Measurements from ENCODE around the gene CCDC69. TPM values are rescaled to one million over a fixed set of nuclear protein-coding genes. Genes with fewer than 3 reads are reported as not detected.
A peak's percentile ranks its signal among the peaks of the same experiment; 100 is the strongest.
"Not testable (repeated sequence)": the region's sequence is repeated elsewhere in the genome, so short reads cannot be mapped to it uniquely, and the experiment has no call there.

The CCDC69 gene, protein sequence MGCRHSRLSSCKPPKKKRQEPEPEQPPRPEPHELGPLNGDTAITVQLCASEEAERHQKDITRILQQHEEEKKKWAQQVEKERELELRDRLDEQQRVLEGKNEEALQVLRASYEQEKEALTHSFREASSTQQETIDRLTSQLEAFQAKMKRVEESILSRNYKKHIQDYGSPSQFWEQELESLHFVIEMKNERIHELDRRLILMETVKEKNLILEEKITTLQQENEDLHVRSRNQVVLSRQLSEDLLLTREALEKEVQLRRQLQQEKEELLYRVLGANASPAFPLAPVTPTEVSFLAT
- 10 to 100 TPM; 70.6 to 72.4 TPM for total RNA-seq
- long read RNA-seq, donor 1, transcript CCDC69-201 (9 exons, 3,451 nt): major isoform, 23 of 45 reads
- long read RNA-seq, donor 1, partial matches to known transcripts: 19 of 45 reads
- long read RNA-seq, donor 1, other reads (novel, unspliced or antisense): 3 of 45 reads
- long read RNA-seq, donor 2, transcript CCDC69-201 (9 exons, 3,451 nt): major isoform, 60 of 136 reads
- long read RNA-seq, donor 2, partial matches to known transcripts: 5 of 136 reads
- long read RNA-seq, donor 2, other reads (novel, unspliced or antisense): 68 of 136 reads

DNA sequence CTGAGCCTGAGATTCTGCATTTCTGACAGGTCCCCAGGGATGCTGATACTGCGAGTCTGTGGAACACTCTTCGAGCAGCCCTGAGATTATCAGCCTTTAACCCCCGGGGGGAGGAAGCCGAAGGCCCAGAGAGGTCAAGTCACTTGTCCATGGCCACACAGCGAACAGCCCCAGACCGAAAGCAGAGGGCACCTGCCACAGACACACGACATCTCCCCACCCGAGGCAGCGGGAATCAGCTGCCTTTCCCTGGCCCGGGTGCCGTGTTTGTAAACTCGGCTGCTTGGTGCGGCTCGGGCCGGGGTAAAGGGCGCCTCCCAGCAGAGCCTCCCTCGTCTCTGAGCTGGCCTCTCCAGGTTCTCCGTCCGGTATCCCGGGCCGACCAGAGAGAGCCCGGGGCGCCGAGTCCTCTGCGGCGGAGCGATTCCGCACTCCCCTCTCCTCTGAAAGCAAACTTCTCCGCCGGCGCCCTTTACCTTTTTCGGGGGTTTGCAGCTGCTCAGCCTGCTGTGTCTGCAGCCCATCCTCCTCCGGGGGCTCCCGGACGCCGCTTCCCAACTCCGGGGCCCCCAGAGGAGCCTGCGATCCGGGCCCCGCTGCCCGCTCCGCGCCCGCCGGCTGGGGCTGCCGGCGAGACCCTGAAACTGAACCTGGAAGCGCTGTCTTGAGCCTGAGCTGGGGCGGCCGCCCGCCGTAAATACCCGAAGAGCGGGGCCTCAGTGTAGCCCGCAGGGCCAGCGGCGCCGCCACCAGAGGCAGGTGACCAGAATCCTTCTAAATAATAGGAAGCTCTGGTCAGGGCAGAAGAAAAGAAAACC lies at the start of gene CCDC69:
CCDC69 (minus strand) TSS at position 646 of the 818 bp plus-strand sequence; CDS start at position 524, 122 bp downstream.
- peak; percentile 92 for DNase-seq (ENCODE audit: low spot score)
- intact Hi-C loops (cut with DNase I): loop anchor here in 1 of 2 donors (10.0 kb wide), 1 partner anchor 49 kb away; no protein-coding TSS in a partner anchor

DNA sequence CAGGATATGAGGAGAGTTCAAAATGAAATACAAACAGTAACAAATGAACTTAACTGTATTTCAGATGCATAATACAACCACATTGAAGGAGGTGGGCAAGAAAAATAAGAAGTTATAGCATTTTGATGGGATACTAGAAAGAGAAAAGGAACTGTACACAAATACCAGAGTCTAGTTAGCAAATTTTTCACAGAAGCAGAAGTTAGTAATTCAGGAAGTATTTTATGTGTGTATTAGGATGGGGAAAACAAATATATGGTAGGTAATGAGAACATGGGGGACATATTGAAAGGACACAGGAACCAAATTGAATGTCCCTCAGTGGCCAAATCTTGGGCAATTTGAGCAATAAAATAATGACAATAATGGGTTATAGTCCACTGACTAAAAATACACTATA lies 47.4 kb upstream of the CCDC69 start:
- DNase-seq (ENCODE audit: low spot score): no peak
- intact Hi-C loops (cut with DNase I): no loop called here

DNA sequence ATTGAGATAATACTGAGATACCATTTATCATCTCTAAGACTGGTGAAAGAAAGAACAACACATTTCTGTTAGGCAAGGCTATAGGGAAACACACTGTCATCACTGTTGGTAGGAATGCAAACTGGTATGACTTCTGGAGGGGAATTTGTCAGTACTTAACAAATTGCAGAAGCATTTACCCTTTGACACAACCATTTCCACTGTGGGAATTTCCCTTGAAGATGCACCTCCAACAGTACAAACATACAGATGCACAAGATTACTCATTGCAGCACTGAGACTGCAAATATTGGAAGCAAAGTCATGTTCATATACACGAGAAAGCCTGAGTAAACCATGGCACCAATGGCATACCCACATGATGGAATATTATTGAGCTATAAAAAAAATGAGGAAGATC lies 46.7 kb upstream of the CCDC69 start:
- intact Hi-C loops (cut with DNase I): no loop called here
- no peak for DNase-seq (ENCODE audit: low spot score)

DNA sequence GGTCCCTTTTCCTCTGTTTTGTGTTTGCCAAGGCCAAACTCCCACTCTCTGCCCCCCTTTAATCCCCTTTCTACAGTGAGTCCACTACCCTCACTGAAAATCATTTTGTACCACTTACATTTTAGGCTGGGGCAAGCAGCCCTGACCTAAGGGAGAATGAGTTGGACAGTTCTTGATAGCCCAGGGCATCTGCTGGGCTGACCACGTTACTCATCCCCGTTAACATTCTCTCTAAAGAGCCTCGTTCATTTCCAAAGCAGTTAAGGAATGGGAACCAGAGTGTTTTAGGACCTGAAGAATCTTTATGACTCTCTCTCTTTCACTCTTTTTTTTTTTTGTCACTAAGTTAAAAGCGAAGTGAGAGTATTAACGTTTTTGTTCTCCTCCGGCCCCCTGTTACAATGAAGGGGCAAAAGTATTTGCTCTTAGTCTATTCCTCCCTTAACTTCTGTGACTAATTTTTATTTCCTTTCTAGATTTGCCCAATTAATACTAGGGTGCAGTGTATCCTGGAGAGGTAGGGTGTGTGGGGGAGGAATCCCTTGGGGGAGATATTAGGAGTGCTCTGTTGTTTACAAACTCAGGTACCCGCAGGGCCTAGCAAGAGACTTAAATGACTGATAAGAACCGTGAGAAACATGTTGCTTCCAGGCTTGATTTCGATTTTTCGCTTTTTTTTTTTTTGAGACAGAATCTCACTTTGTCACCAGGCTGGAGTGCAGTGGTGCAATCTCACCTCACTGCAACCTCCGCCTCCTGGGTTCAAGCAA lies 43.8 kb upstream of the CCDC69 start:
- intact Hi-C loops (cut with DNase I): no loop called here

DNA sequence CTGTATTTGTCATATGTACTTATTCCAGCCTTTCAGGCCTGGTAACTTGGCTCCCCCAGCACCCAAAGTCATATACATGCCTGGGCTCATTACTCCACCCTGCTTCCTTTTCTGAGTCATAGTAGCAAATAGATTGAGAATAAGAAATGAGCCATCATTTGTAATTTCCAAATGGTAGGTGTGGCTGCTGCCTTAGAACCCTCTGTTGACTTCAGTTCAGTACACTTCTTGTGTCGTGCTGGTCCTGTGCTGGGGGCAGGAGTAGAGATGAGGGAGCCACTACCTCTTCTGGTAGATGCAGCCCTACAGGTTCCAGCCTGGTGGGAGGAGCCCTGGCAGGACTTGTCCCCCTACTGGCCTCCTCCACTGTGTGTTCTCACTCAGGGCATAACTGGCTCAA lies 40.2 kb upstream of the CCDC69 start:
- no peak for DNase-seq (ENCODE audit: low spot score)
- intact Hi-C loops (cut with DNase I): no loop called here

More for the DNA sequence above, 43.8 kb upstream of the CCDC69 start:
- no peak for DNase-seq (ENCODE audit: low spot score)

DNA sequence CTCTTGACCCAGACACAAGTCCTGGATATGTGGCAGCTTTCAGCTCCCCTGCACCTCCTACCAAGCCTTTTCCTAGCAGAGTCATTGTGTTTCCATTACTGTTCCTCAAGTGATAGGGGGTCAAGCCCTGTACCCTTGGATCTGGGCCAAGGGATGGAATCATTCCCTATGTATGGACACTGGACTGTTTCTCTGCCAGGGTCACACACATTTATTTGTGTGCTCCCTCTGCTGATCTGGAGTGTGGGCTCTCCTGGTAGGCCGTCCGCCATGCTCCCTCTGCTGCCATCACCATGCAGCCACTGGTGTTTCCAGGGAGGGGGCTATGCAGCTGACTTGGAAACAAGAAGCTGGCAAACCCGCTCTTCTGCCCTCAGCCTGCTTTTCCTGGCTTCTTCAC lies 38.6 kb upstream of the CCDC69 start:
- intact Hi-C loops (cut with DNase I): no loop called here
- DNase-seq (ENCODE audit: low spot score): no peak

DNA sequence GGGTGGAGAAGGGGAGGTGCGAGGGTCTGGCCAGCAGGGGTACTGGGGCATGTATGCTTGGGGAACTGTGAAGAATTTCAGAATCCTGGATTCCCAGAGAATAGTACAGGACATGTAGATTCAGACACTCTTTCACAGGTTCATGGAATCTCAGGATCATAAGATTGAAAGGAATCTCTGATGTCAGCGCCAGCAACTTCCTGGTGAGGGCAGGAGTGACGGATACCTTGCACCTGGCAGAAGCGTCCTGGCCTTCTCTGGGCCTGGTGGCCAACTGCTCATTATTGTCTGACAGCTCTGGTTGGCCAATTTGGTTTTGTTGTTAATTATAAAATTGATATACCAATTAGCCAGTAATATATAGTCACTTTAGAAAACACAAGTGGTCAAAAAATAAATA lies 36.0 kb upstream of the CCDC69 start:
- intact Hi-C loops (cut with DNase I): no loop called here
- no peak for DNase-seq (ENCODE audit: low spot score)

DNA sequence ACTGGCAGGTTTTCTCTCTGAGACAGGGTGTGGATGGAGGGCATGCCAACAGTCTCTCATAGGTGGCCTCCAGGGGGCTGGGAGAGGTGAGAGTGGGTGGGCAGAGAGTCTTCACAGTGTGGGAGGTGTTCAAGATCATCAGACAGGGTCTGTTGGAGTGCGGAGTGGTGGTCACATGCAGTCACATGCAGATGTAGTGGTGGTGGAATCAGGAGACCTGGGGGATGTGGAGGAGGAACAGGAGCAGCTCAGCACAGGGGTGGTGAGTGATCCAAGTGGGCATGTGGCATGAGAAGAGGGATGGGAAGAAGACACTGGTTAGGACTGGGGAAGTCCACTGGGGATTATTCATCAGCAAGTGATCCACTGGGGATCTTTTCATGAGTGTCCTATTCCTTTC lies 34.9 kb upstream of the CCDC69 start:
- intact Hi-C loops (cut with DNase I): no loop called here

DNA sequence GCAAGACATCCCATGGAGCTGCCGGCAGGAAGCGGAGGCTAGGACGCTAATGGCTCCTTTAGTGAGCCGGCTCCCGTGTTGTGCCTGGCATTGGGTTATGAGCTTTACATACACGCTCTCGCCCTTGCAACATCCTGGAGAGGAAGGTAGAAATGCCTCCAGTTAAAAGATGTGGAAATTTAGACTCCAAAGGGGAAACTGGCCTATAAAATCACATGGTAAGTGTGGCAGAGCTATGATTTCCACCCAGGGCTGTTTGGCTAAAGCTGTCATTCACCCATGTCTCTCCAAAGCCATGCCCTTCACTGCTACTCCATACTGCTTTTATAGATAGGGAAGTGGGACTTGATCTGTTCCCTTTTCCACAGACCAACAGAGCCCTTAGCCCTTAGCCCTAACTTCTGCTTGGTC lies 34.3 kb upstream of the CCDC69 start:
- DNase-seq (ENCODE audit: low spot score): peak; percentile 53
- intact Hi-C loops (cut with DNase I): no loop called here

More for the DNA sequence above, 34.9 kb upstream of the CCDC69 start:
- DNase-seq (ENCODE audit: low spot score): peak; percentile 53

DNA sequence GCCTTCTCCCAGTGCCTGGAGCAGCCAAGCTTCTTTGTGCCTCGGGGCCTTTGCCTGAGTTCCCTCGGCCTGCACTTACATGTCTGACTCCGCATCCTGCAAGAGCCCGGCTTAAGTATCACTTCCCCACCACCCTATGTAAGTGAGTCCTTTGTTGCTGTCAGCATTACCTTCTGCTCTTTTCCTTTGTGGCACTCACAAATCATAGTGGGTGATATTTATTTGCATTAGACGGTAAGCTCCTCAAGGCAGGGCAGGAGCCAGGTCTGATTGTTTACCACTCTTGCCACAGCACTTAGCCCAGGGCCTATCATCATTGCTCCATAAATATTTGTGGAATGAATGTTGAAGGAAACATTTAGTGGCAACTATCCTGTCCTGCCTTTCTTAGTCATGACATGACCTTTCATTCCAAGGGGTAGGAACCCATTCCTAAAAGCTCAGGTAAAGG lies 33.9 kb upstream of the CCDC69 start:
- DNase-seq (ENCODE audit: low spot score): peak; percentile 80
- intact Hi-C loops (cut with DNase I): no loop called here

DNA sequence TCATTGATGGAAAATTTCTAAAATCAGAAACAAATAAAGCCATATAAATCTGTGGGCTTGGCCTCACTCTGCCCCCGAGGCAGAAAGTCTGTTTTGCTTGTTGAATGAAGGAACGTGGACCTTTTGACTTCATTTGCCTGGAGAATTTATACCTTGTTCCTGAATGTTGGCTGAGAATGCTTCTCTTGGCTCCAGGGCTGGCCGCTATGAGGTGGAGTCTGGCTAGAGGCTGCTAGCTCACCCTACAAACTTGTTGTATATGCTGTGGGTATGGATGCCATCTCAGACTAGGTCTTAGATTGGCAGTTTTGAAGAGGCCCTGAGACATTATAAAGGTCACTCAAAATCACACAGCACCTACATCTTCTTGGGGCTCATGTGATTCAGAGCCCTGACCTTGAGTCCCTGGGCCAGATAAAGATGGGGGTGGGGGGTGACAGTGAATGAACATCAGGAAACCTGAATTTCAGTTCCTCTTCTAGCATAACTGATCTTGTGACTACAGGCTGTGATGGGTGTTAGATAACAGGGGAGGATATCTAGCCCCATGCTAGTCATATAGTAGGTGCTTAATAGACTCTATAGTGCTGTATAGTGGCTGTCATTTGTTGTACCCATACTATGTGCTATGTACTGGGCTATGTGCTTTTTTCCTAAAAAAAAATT lies 31.9 kb upstream of the CCDC69 start:
- peak; percentile 20 for DNase-seq (ENCODE audit: low spot score)
- intact Hi-C loops (cut with DNase I): no loop called here

DNA sequence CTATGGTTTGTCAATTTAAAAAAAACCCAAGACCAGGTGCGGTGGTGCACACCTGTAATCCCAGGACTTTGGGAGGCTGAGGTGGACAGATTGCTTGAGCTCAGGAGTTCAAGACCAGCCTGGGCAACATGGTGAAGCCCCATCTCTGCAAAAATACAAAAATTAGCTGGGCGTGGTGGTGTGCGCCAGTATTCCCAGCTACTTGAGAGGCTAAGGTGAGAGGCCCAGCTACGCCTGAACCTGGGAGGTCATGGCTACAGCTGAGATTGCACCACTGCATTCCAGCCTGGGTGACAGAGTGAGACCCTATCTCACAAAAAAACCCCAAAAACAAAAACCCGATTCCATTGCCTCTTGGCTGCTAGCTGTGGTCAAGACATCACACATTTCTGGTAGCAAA lies 31.1 kb upstream of the CCDC69 start:
- intact Hi-C loops (cut with DNase I): not testable (repeated sequence)
- DNase-seq (ENCODE audit: low spot score): peak; percentile 19

DNA sequence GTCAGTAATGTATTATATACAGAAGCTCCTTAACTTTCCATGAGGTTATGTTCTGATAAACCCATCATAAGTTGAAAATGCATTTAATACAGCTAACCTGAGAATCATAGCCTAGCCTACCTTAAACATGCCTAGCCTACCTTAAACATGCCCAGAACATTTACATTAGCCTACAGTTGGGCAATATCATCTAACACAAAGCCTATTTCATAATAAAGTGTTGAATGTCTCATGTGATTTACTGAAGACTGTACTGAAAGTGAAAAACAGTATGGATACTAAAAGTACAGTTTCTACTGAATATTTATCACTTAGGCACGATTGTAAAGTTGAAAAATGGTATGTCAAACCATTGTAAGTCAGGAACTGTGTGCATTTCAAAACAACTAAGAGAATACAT lies 30.7 kb upstream of the CCDC69 start:
- no peak for DNase-seq (ENCODE audit: low spot score)
- intact Hi-C loops (cut with DNase I): no loop called here

DNA sequence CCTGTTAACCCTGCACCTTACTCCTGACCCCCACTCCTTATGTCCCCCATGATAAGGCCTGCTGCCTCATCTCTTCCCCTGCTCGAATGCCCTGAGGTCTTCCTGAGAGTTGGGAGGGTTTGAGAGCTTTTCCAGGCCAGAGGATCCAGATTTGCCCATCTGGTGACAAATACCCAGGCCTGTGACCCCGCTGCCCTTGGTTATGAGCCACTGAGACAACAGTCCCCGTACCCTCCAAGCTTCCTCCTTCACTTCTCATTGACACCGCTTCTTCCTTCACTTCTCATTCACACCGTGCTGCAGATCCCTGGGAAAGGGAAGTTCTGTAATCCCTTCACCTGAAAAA lies 29.7 kb upstream of the CCDC69 start:
- intact Hi-C loops (cut with DNase I): no loop called here
- peak; percentile 35 for DNase-seq (ENCODE audit: low spot score)

DNA sequence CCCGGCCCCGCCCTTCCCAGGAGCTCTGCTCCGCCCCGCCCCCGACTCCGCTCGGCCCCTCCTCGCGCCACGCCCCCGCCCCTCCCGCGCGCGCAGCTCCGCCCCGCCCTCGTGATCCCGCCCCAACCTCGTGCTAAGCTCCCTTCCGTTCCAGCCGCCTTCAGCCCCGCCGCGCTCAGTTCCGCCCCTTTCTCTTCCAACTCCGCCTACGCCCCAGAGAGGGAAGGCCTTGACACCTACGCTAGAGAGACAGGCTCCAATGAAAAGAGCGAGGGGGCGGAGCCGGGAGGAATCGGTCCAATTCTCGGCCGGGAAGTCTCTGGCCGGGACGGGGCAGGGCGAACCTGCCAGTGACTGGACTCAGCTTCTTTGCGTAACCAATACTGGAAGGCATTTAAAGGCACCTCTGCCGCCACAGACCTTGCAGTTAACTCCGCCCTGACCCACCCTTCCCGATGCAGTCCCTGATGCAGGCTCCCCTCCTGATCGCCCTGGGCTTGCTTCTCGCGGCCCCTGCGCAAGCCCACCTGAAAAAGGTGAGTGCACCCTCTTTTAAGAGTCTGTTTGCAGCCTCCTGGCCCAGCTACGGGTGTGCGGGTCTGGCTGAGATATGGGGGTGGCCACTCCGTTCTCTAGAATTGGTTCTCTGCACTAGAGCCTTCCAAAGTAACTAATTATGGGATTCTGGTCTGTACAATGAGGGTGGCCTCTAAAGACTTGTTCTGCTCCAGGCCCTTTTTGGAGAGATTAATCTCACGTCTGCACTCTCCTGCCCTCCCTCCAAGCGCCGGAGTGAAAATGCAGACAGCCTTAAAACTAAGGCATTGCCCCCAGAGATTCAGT lies 29.1 kb upstream of the CCDC69 start, which contains the start of gene GM2A:
GM2A (plus strand) TSS at position 424 of the 843 bp plus-strand sequence; CDS start at position 456, 32 bp downstream.
- intact Hi-C loops (cut with DNase I): no loop called here

DNA sequence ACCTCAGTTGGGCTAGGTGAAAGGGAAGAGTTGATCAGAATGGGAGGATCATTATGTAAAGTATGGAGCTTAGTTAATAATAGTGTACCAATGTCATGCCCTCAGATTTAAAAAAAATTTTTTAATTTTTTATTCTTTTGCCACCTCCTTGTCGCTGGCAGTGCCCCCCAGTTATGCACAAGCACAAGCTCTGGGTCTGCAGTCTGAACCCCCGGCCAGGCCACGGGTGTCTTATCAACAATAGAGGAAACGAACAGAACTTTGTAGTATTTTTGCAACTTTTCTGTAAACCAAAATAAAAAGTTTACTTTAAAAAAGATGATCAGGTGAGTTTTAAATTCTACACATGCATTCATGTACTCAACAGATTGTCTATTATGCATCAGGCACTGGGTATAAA lies 27.7 kb upstream of the CCDC69 start:
- peak; percentile 48 for DNase-seq (ENCODE audit: low spot score)
- intact Hi-C loops (cut with DNase I): no loop called here

More for the DNA sequence above, 29.1 kb upstream of the CCDC69 start, which contains the start of gene GM2A:
- peak; percentile 100 for DNase-seq (ENCODE audit: low spot score)

DNA sequence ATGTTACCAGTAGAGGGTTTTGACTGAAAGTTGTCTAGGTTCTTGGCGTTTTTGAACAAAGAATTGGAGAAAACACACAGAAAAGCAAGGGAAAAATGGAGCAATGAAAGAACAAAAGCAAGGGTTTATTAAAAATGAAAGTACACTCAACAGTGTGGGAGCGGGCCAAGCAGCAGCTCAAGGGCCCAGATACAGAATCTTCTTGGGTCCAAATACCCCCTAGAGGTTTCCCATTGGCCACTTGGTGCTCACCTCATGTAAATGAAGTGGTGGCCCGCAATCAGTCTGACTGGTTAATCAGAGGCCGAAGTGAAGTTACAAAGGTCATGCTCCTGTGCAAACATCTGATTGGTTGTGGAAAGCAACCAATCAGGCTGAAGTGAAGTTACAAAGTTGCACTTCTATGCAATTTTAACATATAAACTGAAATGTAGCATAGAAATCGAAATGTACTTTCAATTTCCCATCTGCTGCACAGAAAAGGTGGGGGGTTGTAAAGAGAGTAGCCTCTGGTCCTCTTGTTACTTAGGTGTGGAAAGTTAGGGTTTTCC lies 27.2 kb upstream of the CCDC69 start:
- DNase-seq (ENCODE audit: low spot score): peak; percentile 36
- intact Hi-C loops (cut with DNase I): no loop called here

All from posterior vena cava (tissue), 2 donors.